SK-N-SH treated with all-trans-retinoic acid at 6 μM for 48 hours (cell line): ENCODE data around the gene SPC25.

Experiments
- ATAC-seq: fragments of 200-7000 bp; cut with Tn5 transposase; 3 replicates; pipeline ENCODE4 v1.9.1; 2020; ENCODE audit warnings: mild to moderate bottlenecking, moderate library complexity
- ARNTL ChIP-seq: fragments of 450-650 bp; formaldehyde crosslinking; IDR thresholded peaks from 2 replicates; pipeline ENCODE4 v1.5.0; 2020; ENCODE audit warnings: low read depth, mild to moderate bottlenecking, moderate library complexity, borderline replicate concordance
- BACH2 ChIP-seq: fragments of 250-450 bp; sonication (Bioruptor Pico); IDR thresholded peaks from 2 replicates; pipeline ENCODE4 v1.9.0; 2021; ENCODE audit warnings: mild to moderate bottlenecking, borderline replicate concordance
- CSDC2 ChIP-seq: fragments of 250-450 bp; sonication (Bioruptor Pico); IDR thresholded peaks from 2 replicates; pipeline ENCODE4 v1.5.0; 2020; ENCODE audit warnings: mild to moderate bottlenecking, moderate library complexity
- GLIS3 ChIP-seq: fragments of 250-450 bp; sonication (Bioruptor Pico); IDR thresholded peaks from 2 replicates; pipeline ENCODE4 v1.5.0; 2020; ENCODE audit warnings: mild to moderate bottlenecking, moderate library complexity
- ISL1 ChIP-seq: fragments of 250-450 bp; sonication (Bioruptor Pico); IDR thresholded peaks from 2 replicates; pipeline ENCODE4 v2.1.2; 2022; ENCODE audit warnings: mild to moderate bottlenecking, moderate library complexity
- OSR1 ChIP-seq: fragments of 250-450 bp; sonication (Bioruptor Pico); IDR thresholded peaks from 2 replicates; pipeline ENCODE4 v1.8.0; 2022; ENCODE audit warnings: moderate library complexity, mild to moderate bottlenecking, inconsistent platforms
- PPARA ChIP-seq: fragments of 250-450 bp; sonication (Bioruptor Pico); IDR thresholded peaks from 2 replicates; pipeline ENCODE4 v1.5.0; 2020; ENCODE audit warnings: mild to moderate bottlenecking, borderline replicate concordance
- RARB ChIP-seq: fragments of 250-450 bp; sonication (Bioruptor Pico); IDR thresholded peaks from 2 replicates; pipeline ENCODE4 v1.8.0; 2021; ENCODE audit warnings: mild to moderate bottlenecking, moderate library complexity
- SNAI2 ChIP-seq: fragments of 250-450 bp; sonication (Bioruptor Pico); IDR thresholded peaks from 2 replicates; pipeline ENCODE4 v1.5.0; 2020; ENCODE audit warnings: mild to moderate bottlenecking, moderate library complexity
- TCF4 ChIP-seq: fragments of 250-450 bp; sonication (Bioruptor Pico); IDR thresholded peaks from 2 replicates; pipeline ENCODE4 v1.8.0; 2021; ENCODE audit warnings: mild to moderate bottlenecking, moderate library complexity, borderline replicate concordance
- TOX ChIP-seq: fragments of 250-450 bp; sonication (Bioruptor Pico); IDR thresholded peaks from 2 replicates; pipeline ENCODE4 v1.8.0; 2021; ENCODE audit warnings: mild to moderate bottlenecking, moderate library complexity, borderline replicate concordance
- ZC3H10 ChIP-seq: fragments of 250-450 bp; sonication (Bioruptor Pico); IDR thresholded peaks from 2 replicates; pipeline ENCODE4 v1.5.1; 2021; ENCODE audit warnings: mild to moderate bottlenecking, moderate library complexity
- ZNF70 ChIP-seq: fragments of 450-650 bp; formaldehyde crosslinking; IDR thresholded peaks from 2 replicates; pipeline ENCODE4 v1.5.0; 2020; ENCODE audit warnings: mild to moderate bottlenecking, moderate library complexity
- ZNF8 ChIP-seq: fragments of 450-650 bp; formaldehyde crosslinking; IDR thresholded peaks from 2 replicates; pipeline ENCODE4 v1.5.0; 2020; ENCODE audit warnings: mild to moderate bottlenecking, moderate library complexity
- TF ChIP-seq, protein P1 (sequence below): fragments of 250-450 bp; sonication (Bioruptor Pico); IDR thresholded peaks from 2 replicates; pipeline ENCODE4 v1.5.0; 2020; ENCODE audit warnings: mild to moderate bottlenecking, moderate library complexity
- TF ChIP-seq, protein P2 (sequence below): fragments of 250-450 bp; sonication (Bioruptor Pico); IDR thresholded peaks from 2 replicates; pipeline ENCODE4 v1.5.1; 2020; ENCODE audit warnings: low read depth, mild to moderate bottlenecking, moderate library complexity
- TF ChIP-seq, protein P3 (sequence below): fragments of 250-450 bp; sonication (Bioruptor Pico); IDR thresholded peaks from 2 replicates; pipeline ENCODE4 v1.8.0; 2021; ENCODE audit warnings: low read depth, mild to moderate bottlenecking, moderate library complexity, borderline replicate concordance
- TF ChIP-seq, protein P4 (sequence below): fragments of 250-450 bp; sonication (Bioruptor Pico); IDR thresholded peaks from 2 replicates; pipeline ENCODE4 v1.5.1; 2021; ENCODE audit warnings: mild to moderate bottlenecking, moderate library complexity
- TF ChIP-seq, protein P5 (sequence below): fragments of 250-450 bp; sonication (Bioruptor Pico); IDR thresholded peaks from 2 replicates; pipeline ENCODE4 v1.8.0; 2020; ENCODE audit warnings: mild to moderate bottlenecking, moderate library complexity, borderline replicate concordance

Gene SPC25

DNA sequence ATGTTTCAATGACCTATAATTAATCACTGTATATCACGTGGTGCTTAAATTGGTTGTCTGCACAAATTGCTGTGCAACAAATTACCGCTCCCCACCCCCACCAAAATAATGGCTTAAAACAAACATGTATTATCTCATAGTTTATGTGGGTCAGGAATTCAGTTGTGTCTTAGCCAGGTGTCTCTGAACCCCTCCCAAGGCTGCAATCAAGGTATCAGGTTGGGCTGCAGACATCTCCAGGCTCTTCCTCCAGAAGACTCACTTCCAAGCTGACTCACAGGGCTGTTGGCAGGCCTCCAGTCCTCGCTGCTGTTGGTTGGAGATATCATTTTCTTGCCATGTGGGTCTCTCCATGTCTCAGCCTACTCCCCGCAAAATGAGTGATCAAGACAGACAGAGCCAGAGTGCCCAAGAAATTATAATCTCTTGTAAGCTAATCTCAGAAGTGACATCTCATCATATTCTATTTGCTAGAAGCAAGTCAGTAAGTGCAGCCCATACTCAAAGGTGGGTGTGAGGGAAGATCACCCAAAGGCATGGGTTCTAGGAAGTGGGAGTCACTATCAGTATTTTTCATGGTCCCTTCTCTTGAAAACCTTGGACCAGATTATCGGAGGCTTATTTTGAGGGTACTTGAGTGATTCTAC, 38.4 kb downstream of the SPC25 start:
- ATAC-seq = peak; percentile 88
- TF ChIP-seq, protein P1, sequence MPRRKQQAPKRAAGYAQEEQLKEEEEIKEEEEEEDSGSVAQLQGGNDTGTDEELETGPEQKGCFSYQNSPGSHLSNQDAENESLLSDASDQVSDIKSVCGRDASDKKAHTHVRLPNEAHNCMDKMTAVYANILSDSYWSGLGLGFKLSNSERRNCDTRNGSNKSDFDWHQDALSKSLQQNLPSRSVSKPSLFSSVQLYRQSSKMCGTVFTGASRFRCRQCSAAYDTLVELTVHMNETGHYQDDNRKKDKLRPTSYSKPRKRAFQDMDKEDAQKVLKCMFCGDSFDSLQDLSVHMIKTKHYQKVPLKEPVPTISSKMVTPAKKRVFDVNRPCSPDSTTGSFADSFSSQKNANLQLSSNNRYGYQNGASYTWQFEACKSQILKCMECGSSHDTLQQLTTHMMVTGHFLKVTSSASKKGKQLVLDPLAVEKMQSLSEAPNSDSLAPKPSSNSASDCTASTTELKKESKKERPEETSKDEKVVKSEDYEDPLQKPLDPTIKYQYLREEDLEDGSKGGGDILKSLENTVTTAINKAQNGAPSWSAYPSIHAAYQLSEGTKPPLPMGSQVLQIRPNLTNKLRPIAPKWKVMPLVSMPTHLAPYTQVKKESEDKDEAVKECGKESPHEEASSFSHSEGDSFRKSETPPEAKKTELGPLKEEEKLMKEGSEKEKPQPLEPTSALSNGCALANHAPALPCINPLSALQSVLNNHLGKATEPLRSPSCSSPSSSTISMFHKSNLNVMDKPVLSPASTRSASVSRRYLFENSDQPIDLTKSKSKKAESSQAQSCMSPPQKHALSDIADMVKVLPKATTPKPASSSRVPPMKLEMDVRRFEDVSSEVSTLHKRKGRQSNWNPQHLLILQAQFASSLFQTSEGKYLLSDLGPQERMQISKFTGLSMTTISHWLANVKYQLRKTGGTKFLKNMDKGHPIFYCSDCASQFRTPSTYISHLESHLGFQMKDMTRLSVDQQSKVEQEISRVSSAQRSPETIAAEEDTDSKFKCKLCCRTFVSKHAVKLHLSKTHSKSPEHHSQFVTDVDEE (CRISPR knock-in tag) = no peak
- no peak for TF ChIP-seq ZNF70 (CRISPR knock-in tag)
- TF ChIP-seq, protein P2, sequence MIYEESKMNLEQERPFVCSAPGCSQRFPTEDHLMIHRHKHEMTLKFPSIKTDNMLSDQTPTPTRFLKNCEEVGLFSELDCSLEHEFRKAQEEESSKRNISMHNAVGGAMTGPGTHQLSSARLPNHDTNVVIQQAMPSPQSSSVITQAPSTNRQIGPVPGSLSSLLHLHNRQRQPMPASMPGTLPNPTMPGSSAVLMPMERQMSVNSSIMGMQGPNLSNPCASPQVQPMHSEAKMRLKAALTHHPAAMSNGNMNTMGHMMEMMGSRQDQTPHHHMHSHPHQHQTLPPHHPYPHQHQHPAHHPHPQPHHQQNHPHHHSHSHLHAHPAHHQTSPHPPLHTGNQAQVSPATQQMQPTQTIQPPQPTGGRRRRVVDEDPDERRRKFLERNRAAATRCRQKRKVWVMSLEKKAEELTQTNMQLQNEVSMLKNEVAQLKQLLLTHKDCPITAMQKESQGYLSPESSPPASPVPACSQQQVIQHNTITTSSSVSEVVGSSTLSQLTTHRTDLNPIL (CRISPR knock-in tag) = no peak
- TF ChIP-seq PPARA = no peak
- TF ChIP-seq TOX = no peak
- TF ChIP-seq, protein P3, sequence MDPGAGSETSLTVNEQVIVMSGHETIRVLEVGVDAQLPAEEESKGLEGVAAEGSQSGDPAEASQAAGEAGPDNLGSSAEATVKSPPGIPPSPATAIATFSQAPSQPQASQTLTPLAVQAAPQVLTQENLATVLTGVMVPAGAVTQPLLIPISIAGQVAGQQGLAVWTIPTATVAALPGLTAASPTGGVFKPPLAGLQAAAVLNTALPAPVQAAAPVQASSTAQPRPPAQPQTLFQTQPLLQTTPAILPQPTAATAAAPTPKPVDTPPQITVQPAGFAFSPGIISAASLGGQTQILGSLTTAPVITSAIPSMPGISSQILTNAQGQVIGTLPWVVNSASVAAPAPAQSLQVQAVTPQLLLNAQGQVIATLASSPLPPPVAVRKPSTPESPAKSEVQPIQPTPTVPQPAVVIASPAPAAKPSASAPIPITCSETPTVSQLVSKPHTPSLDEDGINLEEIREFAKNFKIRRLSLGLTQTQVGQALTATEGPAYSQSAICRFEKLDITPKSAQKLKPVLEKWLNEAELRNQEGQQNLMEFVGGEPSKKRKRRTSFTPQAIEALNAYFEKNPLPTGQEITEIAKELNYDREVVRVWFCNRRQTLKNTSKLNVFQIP (CRISPR knock-in tag) = no peak
- TF ChIP-seq GLIS3 (CRISPR knock-in tag) = no peak
- TF ChIP-seq ISL1 (CRISPR knock-in tag) = no peak
- TF ChIP-seq ARNTL (CRISPR knock-in tag) = no peak
- no peak for TF ChIP-seq TCF4 (CRISPR knock-in tag)

DNA sequence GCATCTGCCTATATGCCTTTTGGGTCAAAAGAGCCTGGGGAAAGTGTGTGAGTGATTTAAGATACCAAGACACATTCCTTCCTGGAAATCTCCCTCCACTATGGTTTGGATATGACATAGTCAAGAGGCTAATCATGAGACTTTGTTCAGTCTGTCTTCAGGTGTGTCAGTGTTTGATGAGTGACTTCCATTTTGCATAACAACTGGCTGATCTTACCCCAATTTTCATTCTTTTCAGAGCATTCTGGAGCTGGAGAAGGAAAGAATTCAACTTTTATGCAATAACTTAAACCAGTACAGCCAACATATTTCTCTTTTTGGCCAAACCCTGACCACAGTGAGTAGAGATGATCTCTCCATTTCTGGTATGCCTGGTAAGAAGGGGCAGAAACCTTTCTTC, 39.4 kb downstream of the SPC25 start:
- ATAC-seq = no peak
- TF ChIP-seq ARNTL (CRISPR knock-in tag) = no peak
- no peak for TF ChIP-seq PPARA
- TF ChIP-seq, protein P4, sequence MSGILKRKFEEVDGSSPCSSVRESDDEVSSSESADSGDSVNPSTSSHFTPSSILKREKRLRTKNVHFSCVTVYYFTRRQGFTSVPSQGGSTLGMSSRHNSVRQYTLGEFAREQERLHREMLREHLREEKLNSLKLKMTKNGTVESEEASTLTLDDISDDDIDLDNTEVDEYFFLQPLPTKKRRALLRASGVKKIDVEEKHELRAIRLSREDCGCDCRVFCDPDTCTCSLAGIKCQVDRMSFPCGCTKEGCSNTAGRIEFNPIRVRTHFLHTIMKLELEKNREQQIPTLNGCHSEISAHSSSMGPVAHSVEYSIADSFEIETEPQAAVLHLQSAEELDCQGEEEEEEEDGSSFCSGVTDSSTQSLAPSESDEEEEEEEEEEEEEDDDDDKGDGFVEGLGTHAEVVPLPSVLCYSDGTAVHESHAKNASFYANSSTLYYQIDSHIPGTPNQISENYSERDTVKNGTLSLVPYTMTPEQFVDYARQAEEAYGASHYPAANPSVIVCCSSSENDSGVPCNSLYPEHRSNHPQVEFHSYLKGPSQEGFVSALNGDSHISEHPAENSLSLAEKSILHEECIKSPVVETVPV (CRISPR knock-in tag) = no peak
- TF ChIP-seq SNAI2 (CRISPR knock-in tag) = no peak
- TF ChIP-seq, protein P3 (CRISPR knock-in tag) = no peak
- no peak for TF ChIP-seq BACH2 (CRISPR knock-in tag)
- no peak for TF ChIP-seq GLIS3 (CRISPR knock-in tag)
- TF ChIP-seq, protein P1 (CRISPR knock-in tag) = no peak
- TF ChIP-seq, protein P5, sequence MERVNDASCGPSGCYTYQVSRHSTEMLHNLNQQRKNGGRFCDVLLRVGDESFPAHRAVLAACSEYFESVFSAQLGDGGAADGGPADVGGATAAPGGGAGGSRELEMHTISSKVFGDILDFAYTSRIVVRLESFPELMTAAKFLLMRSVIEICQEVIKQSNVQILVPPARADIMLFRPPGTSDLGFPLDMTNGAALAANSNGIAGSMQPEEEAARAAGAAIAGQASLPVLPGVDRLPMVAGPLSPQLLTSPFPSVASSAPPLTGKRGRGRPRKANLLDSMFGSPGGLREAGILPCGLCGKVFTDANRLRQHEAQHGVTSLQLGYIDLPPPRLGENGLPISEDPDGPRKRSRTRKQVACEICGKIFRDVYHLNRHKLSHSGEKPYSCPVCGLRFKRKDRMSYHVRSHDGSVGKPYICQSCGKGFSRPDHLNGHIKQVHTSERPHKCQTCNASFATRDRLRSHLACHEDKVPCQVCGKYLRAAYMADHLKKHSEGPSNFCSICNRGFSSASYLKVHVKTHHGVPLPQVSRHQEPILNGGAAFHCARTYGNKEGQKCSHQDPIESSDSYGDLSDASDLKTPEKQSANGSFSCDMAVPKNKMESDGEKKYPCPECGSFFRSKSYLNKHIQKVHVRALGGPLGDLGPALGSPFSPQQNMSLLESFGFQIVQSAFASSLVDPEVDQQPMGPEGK (CRISPR knock-in tag) = no peak
- TF ChIP-seq ZNF8 = no peak
- no peak for TF ChIP-seq ZNF70 (CRISPR knock-in tag)
- TF ChIP-seq CSDC2 (CRISPR knock-in tag) = no peak
- no peak for TF ChIP-seq RARB
- TF ChIP-seq TOX = no peak
- TF ChIP-seq, protein P2 (CRISPR knock-in tag) = no peak
- TF ChIP-seq ZC3H10 (CRISPR knock-in tag) = no peak
- TF ChIP-seq OSR1 = no peak
